Measurements from ENCODE around the gene DAAM1.

DNA sequence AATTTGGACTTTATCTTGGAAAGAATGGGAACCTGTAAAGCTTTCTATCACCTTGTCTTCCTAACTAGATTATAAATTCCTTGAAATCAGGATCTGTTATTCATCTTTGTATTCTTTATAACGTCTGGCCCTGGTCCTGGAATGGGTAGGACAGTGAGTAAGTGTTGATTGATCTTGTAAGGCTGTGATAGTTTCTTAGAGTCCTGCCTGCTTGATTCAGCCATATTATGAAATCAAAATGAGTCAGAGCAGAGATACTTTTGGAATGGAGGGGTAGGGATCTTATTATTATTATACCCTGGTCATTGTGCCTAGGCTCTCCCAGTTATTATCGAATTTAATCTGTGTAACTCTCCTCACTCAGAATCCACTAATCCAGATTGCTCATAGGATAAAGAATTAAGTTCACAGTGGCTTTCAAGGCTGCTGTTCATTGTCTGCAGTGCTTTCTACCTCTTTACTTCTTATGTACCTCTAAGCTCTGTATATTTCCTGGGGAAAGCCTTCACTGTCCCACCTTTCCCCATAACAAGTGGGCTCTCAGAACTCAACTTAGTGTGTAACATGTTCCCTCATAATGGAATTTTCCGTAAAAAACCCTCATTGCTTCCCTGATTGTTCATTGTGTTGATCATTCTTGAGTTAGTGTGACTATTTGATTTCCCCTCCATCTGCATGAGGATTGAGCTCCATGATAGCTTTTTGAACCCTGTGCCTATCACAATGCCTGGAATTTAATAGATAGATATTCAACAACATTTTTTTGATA, 93.3 kb downstream of the DAAM1 start:
- TF ChIP-seq, protein P1, sequence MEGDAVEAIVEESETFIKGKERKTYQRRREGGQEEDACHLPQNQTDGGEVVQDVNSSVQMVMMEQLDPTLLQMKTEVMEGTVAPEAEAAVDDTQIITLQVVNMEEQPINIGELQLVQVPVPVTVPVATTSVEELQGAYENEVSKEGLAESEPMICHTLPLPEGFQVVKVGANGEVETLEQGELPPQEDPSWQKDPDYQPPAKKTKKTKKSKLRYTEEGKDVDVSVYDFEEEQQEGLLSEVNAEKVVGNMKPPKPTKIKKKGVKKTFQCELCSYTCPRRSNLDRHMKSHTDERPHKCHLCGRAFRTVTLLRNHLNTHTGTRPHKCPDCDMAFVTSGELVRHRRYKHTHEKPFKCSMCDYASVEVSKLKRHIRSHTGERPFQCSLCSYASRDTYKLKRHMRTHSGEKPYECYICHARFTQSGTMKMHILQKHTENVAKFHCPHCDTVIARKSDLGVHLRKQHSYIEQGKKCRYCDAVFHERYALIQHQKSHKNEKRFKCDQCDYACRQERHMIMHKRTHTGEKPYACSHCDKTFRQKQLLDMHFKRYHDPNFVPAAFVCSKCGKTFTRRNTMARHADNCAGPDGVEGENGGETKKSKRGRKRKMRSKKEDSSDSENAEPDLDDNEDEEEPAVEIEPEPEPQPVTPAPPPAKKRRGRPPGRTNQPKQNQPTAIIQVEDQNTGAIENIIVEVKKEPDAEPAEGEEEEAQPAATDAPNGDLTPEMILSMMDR (IDR thresholded peaks at IDR 0.05), result no peak
- TF ChIP-seq EZH2 (IDR thresholded peaks at IDR 0.05; ENCODE audit: borderline replicate concordance, insufficient read depth, low read depth, low read length, poor library complexity, severe bottlenecking), result no peak
